OCI-LY3 (cell line): ENCODE data around the gene FAM111A.

Experiments
- CTCF ChIP-seq: fragments of 200-600, 300-600 bp; sonication (generic); IDR thresholded peaks from 2 replicates; pipeline ENCODE4 v1.5.1; 2014; ENCODE audit warnings: antibody characterized with exemption, low read length, low read depth
- EZH2phosphoT487 ChIP-seq: fragments of 200-600 bp; shearing (Covaris generic); IDR thresholded peaks from 2 replicates; pipeline ENCODE4 v1.6.1; 2018; ENCODE audit warnings: antibody characterized with exemption, mixed run types, low read depth

GRCh38 chr11:59183771-59184170, 41.1 kb downstream of the FAM111A start:
- TF ChIP-seq CTCF (no peak), EZH2phosphoT487 (no peak)
